AG09309 (cell line): ENCODE results near the gene XPOT.

Experiments used
- DNase-seq: peaks from one replicate; pipeline ENCODE4 v3.0.0-alpha.2; 2010; ENCODE audit warnings: low read depth
- H3K4me3 ChIP-seq: 2 replicates; pipeline ENCODE4 v1.5.1; 2011; ENCODE audit warnings: mild to moderate bottlenecking, low read depth, low read length, moderate library complexity; ENCODE audit not compliant: control insufficient read depth
- CTCF ChIP-seq: IDR thresholded peaks from 2 replicates; pipeline ENCODE4 v1.5.1; 2011; ENCODE audit warnings: mild to moderate bottlenecking, low read depth, low read length, inconsistent platforms; ENCODE audit not compliant: insufficient read depth, control insufficient read depth; ENCODE audit errors: missing control alignments

The XPOT gene

DNA sequence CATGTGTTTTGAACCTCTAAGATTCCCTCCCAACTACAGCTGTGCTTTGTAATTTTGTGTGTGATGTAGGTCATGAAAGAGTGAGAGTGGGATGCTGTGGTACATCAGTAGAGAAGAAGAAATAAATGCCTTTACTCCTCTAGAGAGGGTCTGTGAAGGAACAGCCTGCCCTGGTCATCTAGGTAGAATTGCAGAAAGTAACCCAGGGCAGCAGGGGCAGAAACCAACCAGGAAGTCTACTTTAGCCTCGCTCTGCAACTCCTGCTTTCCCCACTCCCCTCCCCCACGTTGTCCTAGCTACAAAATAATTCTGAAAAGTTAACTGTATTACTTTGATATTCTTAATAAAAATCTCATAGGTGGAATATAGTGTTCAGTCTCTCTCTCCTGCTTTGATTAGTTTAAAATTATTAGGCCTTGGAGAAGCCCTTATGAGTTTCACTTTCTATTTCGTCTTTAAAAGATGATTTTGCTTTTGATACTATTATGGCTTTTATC lies 55.3 kb downstream of the XPOT start:
- DNase-seq: no peak
- H3K4me3 ChIP-seq: no peak overlapping the region
- no peak for TF ChIP-seq CTCF

DNA sequence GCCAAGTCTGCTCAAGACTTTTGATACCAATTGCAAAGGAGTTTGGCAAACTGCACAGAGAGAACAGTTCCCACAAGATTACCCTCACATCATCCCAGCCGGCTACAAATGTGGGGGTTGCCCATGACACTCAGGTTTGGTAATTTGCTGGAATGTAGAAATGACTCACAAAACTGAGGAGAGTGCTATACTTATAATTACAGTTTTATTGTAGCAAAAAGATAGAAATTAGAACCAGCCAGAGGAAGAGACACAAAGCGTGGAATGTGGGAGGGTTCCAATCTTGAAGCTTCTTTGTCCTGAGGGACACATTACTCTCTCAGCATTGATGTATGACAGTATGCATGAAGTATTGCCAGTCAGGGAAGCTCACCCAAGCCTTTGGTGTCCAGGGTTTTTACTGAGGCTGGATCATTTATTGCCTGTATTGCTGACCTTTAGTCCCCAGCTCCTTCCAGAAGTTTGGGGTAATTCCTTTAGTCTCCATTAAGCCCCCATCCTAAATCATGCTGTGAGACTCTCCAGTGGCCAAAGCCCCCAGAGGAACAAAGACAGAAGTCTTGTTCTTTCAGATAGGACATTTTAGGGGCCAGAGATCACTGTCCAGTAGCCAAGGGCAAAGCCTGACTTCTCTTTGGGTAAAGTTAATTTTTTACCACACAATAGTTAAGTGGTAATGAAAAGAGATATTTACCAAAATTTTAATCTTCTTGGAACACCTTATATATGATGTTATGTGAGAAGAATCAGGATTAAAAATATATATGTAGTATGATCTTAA lies 57.6 kb downstream of the XPOT start:
- no peak for TF ChIP-seq CTCF
- DNase-seq: peak; percentile 81
- H3K4me3 ChIP-seq: no peak overlapping the region

GRCh38 chr12:64466178-64466577 lies 62.0 kb downstream of the XPOT start:
- DNase-seq: no peak
- TF ChIP-seq CTCF: no peak

GRCh38 chr12:64468966-64469365 lies 64.8 kb downstream of the XPOT start:
- DNase-seq: no peak
- no peak overlapping the region for H3K4me3 ChIP-seq
- no peak for TF ChIP-seq CTCF

More at GRCh38 chr12:64466178-64466577, 62.0 kb downstream of the XPOT start:
- no peak overlapping the region for H3K4me3 ChIP-seq

GRCh38 chr12:64469455-64470142 lies 65.4 kb downstream of the XPOT start:
- no peak for TF ChIP-seq CTCF
- no peak overlapping the region for H3K4me3 ChIP-seq
- no peak for DNase-seq

- no peak for TF ChIP-seq CTCF
- no peak overlapping the region for H3K4me3 ChIP-seq
- DNase-seq: no peak
Measured at GRCh38 chr12:64470495-64470894, 66.3 kb downstream of the XPOT start.
